Mesothelial cell of epicardium (in vitro differentiated cells): ENCODE measurements around the gene OPCML. TPM values are rescaled to one million over a fixed set of nuclear protein-coding genes. Genes with fewer than 3 reads are reported as not detected.

Experiments used
- DNase-seq, 2 experiments: peaks; one replicate each; pipeline ENCODE4 v3.0.0; 2021; ENCODE audit warnings: low spot score in 2 of 2; ENCODE audit not compliant: unreplicated experiment in 2 of 2
- H3K27ac Mint-ChIP-seq: 2 replicates; pipeline ENCODE4 v1.8.0; 2021; ENCODE audit warnings: mixed read lengths
- H3K27me3 Mint-ChIP-seq: 2 replicates; pipeline ENCODE4 v1.8.0; 2021; ENCODE audit warnings: low read depth, mixed read lengths
- H3K36me3 Mint-ChIP-seq: 2 replicates; pipeline ENCODE4 v1.8.0; 2021; ENCODE audit warnings: mixed read lengths
- H3K4me1 Mint-ChIP-seq: 2 replicates; pipeline ENCODE4 v1.8.0; 2021; ENCODE audit warnings: mixed read lengths
- H3K4me3 Mint-ChIP-seq: 2 replicates; pipeline ENCODE4 v1.8.0; 2021; ENCODE audit warnings: mild to moderate bottlenecking, moderate library complexity, mixed read lengths
- H3K9me3 Mint-ChIP-seq: 2 replicates; pipeline ENCODE4 v1.8.0; 2021; ENCODE audit warnings: mixed read lengths
- total RNA-seq: library from RNA; stranded (reverse); gene quantifications from 3 replicates; pipeline ENCODE4 v1.2.1, GENCODE V29; 2021
- TF ChIP-seq, protein P1 (sequence below): fragments of 200-600 bp; sonication (generic); IDR thresholded peaks from one replicate; pipeline ENCODE4 v1.5.0; 2021; ENCODE audit warnings: antibody characterized with exemption; ENCODE audit not compliant: unreplicated experiment

OPCML gene
- total RNA-seq, 1 donor from 2014 or later: 3.0 TPM

DNA sequence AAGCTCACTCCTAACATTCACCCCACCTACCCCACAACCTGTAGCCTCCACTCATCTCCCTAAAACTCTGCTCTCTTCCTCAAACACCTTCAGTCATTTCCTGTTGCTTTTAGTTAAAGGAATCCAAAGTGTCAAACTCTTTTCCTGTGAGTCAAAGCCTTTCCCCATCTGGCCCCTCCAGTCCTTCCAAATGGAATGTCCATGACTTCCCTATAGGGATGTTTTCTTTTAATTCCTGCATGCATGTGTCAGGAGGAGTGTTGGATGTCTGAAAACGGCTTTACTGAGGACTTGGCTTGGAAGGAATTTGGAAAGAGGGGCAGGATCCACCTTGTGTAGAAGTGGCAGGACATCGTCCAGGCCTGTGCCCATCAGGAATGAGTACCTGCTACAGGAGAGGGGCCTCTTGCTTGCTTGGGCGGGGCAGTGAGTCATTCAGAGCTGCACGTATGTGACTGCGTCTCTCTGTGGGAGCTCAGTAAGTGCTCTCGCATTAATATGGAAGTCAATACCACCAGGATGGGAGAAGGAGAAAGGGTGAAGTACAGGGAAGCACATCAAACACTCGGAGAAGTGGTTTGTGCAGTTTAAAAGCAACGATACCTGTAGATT, 491.9 kb downstream of the OPCML start:
- peaks cover 3% of the 10 kb centered on the region for H3K4me1 Mint-ChIP-seq
- DNase-seq: no peak
- no peaks in the 10 kb centered on the region for H3K36me3 Mint-ChIP-seq

GRCh38 chr11:133038850-133039249, 493.5 kb downstream of the OPCML start:
- H3K36me3 Mint-ChIP-seq: no peaks in the 10 kb centered on the region
- peaks cover 81% of the 10 kb centered on the region for H3K27me3 Mint-ChIP-seq
- DNase-seq: no peak
- TF ChIP-seq, protein P1, sequence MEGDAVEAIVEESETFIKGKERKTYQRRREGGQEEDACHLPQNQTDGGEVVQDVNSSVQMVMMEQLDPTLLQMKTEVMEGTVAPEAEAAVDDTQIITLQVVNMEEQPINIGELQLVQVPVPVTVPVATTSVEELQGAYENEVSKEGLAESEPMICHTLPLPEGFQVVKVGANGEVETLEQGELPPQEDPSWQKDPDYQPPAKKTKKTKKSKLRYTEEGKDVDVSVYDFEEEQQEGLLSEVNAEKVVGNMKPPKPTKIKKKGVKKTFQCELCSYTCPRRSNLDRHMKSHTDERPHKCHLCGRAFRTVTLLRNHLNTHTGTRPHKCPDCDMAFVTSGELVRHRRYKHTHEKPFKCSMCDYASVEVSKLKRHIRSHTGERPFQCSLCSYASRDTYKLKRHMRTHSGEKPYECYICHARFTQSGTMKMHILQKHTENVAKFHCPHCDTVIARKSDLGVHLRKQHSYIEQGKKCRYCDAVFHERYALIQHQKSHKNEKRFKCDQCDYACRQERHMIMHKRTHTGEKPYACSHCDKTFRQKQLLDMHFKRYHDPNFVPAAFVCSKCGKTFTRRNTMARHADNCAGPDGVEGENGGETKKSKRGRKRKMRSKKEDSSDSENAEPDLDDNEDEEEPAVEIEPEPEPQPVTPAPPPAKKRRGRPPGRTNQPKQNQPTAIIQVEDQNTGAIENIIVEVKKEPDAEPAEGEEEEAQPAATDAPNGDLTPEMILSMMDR: no peak
- H3K4me3 Mint-ChIP-seq: no peak overlapping the region
- H3K9me3 Mint-ChIP-seq: no peaks in the 10 kb centered on the region
- peaks cover 3% of the 10 kb centered on the region for H3K4me1 Mint-ChIP-seq
- no peak overlapping the region for H3K27ac Mint-ChIP-seq

More for the DNA sequence above, 491.9 kb downstream of the OPCML start:
- Mint-ChIP-seq H3K4me3 (no peak overlapping the region), H3K27ac (no peak overlapping the region), H3K9me3 (no peaks in the 10 kb centered on the region), H3K27me3 (peaks cover 84% of the 10 kb centered on the region)
- TF ChIP-seq, protein P1: no peak

DNA sequence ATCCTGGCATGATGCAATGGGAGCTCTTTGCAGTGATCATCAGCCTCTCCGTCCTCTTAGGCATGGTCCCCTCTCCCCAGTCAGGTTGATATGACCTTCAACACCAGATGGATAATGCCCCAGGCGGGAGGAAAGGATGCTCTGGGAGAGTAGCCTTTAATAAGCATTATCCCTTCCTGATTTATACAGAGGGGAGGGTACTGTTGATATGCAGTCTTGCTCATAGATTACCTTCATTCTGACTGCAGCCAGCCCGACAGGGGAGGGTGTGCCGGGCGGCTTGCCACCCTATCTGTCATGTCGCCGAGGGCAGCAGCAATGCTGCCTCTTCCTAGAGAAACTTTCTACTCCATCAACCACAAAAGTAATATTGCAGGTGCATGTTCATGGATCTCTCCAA, 497.4 kb downstream of the OPCML start:
- H3K36me3 Mint-ChIP-seq: no peaks in the 10 kb centered on the region
- no peak overlapping the region for H3K4me3 Mint-ChIP-seq
- no peak overlapping the region for H3K27ac Mint-ChIP-seq
- H3K27me3 Mint-ChIP-seq: peaks cover 60% of the 10 kb centered on the region
- TF ChIP-seq, protein P1: no peak
- peaks cover 4% of the 10 kb centered on the region for H3K9me3 Mint-ChIP-seq
- no peaks in the 10 kb centered on the region for H3K4me1 Mint-ChIP-seq
- no peak for DNase-seq

- DNase-seq: no peak
- no peak overlapping the region for H3K27ac Mint-ChIP-seq
Measured at GRCh38 chr11:133029107-133029506, 503.2 kb downstream of the OPCML start.

DNA sequence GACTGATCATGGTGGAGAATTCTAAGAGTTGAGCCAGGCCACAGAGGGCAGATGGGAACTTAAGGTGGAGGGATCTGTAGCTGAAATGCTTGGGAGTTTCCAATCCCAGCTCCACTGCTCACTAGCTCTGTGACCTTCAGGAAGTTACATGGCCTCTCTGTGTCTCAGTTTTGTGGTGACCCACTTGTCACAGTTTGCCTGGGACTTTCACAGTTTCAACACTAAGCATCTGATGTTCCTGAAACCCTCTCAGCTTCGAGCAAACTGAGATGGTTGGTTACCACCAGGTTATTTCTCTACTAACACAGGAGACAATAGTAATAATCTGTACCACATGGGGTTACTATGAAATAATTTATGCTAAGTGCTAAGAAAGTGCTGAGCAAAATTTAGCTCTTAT, 505.3 kb downstream of the OPCML start:
- Mint-ChIP-seq H3K27ac (no peak overlapping the region), H3K27me3 (peaks cover 44% of the 10 kb centered on the region), H3K9me3 (peaks cover 6% of the 10 kb centered on the region), H3K4me3 (no peak overlapping the region), H3K36me3 (no peaks in the 10 kb centered on the region), H3K4me1 (no peaks in the 10 kb centered on the region)
- no peak for DNase-seq
- TF ChIP-seq, protein P1: no peak

More at GRCh38 chr11:133029107-133029506, 503.2 kb downstream of the OPCML start:
- H3K4me3 Mint-ChIP-seq: no peak overlapping the region
- TF ChIP-seq, protein P1: no peak
- H3K27me3 Mint-ChIP-seq: peaks cover 34% of the 10 kb centered on the region
- no peaks in the 10 kb centered on the region for H3K36me3 Mint-ChIP-seq
- H3K4me1 Mint-ChIP-seq: no peaks in the 10 kb centered on the region
- H3K9me3 Mint-ChIP-seq: peaks cover 6% of the 10 kb centered on the region
